ENCODE data around the gene SHMT2. TPM values are rescaled to one million over a fixed set of nuclear protein-coding genes. Genes with fewer than 3 reads are reported as not detected.

Gene SHMT2
- total and polyA plus RNA-seq, 2 donors from 2014 or later = 49.3 to 70.1 TPM

DNA sequence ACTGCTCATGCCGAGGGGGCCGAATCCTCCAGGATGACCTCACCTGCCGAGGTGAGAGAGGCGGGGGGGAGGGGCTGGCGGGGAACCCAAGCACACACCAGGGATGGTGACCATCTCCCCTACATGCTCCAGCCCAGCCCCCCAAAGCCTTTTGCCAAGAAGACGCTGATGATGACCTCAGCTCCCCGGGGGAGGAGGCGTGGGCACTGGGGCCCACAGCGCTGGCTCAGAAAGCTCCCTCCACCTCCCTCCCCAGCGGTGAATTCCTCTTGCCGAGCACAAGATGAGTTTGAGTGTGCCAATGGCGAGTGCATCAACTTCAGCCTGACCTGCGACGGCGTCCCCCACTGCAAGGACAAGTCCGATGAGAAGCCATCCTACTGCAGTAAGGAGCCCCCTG lies 36.6 kb upstream of the SHMT2 start:
- no peaks in the 10 kb centered on the region for H3K4me1 ChIP-seq (ENCODE audit: control insufficient read depth in 2 of 3, insufficient read depth in 2 of 3, low read depth in 1 of 3, low read length in 3 of 3)
- no peak overlapping the region for H3K4me3 ChIP-seq (ENCODE audit: low read length in 3 of 3)
- H3K9me3 ChIP-seq (ENCODE audit: control insufficient read depth in 2 of 3, insufficient read depth in 1 of 3, low read length in 3 of 3) = peaks cover 0 to 2% (median 0%) of the 10 kb centered on the region in 3 donors
- H3K27ac ChIP-seq (ENCODE audit: low read depth in 2 of 2, low read length in 2 of 2) = no peak overlapping the region
- no peak overlapping the region for H3K9ac ChIP-seq (ENCODE audit: low read length in 3 of 3)
- FAIRE-seq (no peak), DNase-seq (no peak)
- intact Hi-C loops (cut with DNase I) = no loop called here
- H3K27me3 ChIP-seq (ENCODE audit: control insufficient read depth, insufficient read depth, low read length) = no peaks in the 10 kb centered on the region
- TF ChIP-seq, protein P1, sequence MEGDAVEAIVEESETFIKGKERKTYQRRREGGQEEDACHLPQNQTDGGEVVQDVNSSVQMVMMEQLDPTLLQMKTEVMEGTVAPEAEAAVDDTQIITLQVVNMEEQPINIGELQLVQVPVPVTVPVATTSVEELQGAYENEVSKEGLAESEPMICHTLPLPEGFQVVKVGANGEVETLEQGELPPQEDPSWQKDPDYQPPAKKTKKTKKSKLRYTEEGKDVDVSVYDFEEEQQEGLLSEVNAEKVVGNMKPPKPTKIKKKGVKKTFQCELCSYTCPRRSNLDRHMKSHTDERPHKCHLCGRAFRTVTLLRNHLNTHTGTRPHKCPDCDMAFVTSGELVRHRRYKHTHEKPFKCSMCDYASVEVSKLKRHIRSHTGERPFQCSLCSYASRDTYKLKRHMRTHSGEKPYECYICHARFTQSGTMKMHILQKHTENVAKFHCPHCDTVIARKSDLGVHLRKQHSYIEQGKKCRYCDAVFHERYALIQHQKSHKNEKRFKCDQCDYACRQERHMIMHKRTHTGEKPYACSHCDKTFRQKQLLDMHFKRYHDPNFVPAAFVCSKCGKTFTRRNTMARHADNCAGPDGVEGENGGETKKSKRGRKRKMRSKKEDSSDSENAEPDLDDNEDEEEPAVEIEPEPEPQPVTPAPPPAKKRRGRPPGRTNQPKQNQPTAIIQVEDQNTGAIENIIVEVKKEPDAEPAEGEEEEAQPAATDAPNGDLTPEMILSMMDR (IDR thresholded peaks at IDR 0.05; ENCODE audit: borderline replicate concordance, extremely low read depth, insufficient read depth) = no peak
- peaks cover 8 to 33% (median 19%) of the 10 kb centered on the region in 3 donors for H3K36me3 ChIP-seq (ENCODE audit: control insufficient read depth in 2 of 3, insufficient read depth in 3 of 3, low read length in 3 of 3)

DNA sequence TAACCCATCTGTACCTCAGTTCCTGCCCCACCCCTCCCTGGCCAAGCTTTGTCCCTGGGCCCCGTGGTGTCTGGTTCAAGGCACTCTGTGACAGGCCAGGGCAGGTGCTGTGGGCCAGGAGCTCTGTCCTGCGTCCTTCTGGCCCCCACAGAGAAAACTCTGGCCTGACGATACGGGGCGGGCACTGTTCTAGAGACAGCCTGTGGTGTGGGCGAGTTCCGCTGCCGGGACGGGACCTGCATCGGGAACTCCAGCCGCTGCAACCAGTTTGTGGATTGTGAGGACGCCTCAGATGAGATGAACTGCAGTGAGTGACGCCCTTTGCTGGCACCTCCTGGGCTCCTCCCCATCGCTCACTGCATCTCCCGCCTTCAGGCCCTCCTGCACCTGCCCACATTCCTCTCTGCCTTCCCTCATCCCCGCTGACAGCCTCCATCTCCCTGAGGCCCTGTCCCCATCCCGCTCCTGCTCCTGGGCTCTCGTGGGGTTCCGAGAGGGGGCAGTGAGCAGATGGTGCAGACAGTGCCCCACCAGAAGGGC lies 35.7 kb upstream of the SHMT2 start:
- FAIRE-seq (no peak), DNase-seq (no peak)
- Histone ChIP-seq H3K9me3 (ENCODE audit: control insufficient read depth in 2 of 3, insufficient read depth in 1 of 3, low read length in 3 of 3) (peaks cover 0 to 2% (median 0%) of the 10 kb centered on the region in 3 donors), H3K36me3 (ENCODE audit: control insufficient read depth in 2 of 3, insufficient read depth in 3 of 3, low read length in 3 of 3) (peaks cover 8 to 33% (median 19%) of the 10 kb centered on the region in 3 donors), H3K27me3 (ENCODE audit: control insufficient read depth, insufficient read depth, low read length) (no peaks in the 10 kb centered on the region), H3K4me1 (ENCODE audit: control insufficient read depth in 2 of 3, insufficient read depth in 2 of 3, low read depth in 1 of 3, low read length in 3 of 3) (no peaks in the 10 kb centered on the region), H3K4me3 (ENCODE audit: low read length in 3 of 3) (no peak overlapping the region), H3K9ac (ENCODE audit: low read length in 3 of 3) (no peak overlapping the region), H3K27ac (ENCODE audit: low read depth in 2 of 2, low read length in 2 of 2) (no peak overlapping the region)
- TF ChIP-seq, protein P1 (IDR thresholded peaks at IDR 0.05; ENCODE audit: borderline replicate concordance, extremely low read depth, insufficient read depth) = no peak
- intact Hi-C loops (cut with DNase I) = no loop called here

DNA sequence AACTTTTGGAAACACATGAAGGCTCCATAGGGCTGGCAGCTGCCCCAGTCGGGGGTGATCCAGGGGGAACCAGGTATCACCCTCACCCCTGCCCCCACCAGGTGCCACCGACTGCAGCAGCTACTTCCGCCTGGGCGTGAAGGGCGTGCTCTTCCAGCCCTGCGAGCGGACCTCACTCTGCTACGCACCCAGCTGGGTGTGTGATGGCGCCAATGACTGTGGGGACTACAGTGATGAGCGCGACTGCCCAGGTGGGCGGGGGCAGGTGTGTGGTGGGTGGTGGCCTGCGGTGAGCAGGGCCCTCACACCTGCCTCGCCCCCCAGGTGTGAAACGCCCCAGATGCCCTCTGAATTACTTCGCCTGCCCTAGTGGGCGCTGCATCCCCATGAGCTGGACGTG lies 35.3 kb upstream of the SHMT2 start:
- no peak overlapping the region for H3K4me3 ChIP-seq (ENCODE audit: low read length in 3 of 3)
- peaks cover 0 to 2% (median 0%) of the 10 kb centered on the region in 3 donors for H3K9me3 ChIP-seq (ENCODE audit: control insufficient read depth in 2 of 3, insufficient read depth in 1 of 3, low read length in 3 of 3)
- no peaks in the 10 kb centered on the region for H3K27me3 ChIP-seq (ENCODE audit: control insufficient read depth, insufficient read depth, low read length)
- H3K27ac ChIP-seq (ENCODE audit: low read depth in 2 of 2, low read length in 2 of 2) = no peak overlapping the region
- FAIRE-seq (no peak), DNase-seq (no peak)
- intact Hi-C loops (cut with DNase I) = no loop called here
- TF ChIP-seq, protein P1 (IDR thresholded peaks at IDR 0.05; ENCODE audit: borderline replicate concordance, extremely low read depth, insufficient read depth) = no peak
- no peak overlapping the region for H3K9ac ChIP-seq (ENCODE audit: low read length in 3 of 3)
- H3K4me1 ChIP-seq (ENCODE audit: control insufficient read depth in 2 of 3, insufficient read depth in 2 of 3, low read depth in 1 of 3, low read length in 3 of 3) = no peaks in the 10 kb centered on the region
- peaks cover 8 to 29% (median 18%) of the 10 kb centered on the region in 3 donors for H3K36me3 ChIP-seq (ENCODE audit: control insufficient read depth in 2 of 3, insufficient read depth in 3 of 3, low read length in 3 of 3)

DNA sequence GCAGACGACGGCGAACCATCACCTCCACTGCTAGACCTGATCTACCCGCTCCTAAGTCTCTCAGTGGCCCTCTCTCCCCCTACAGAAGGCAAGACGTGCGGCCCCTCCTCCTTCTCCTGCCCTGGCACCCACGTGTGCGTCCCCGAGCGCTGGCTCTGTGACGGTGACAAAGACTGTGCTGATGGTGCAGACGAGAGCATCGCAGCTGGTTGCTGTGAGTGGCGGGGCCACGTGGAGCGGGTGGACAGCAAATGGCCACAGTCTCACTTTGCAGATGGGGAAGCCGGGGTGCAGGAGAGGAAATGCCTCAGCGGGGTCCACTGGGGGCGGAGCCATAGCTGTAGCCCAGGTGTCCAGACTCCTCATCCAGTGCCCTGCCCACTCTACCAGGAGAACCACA lies 34.3 kb upstream of the SHMT2 start:
- FAIRE-seq = no peak
- TF ChIP-seq, protein P1 (IDR thresholded peaks at IDR 0.05; ENCODE audit: borderline replicate concordance, extremely low read depth, insufficient read depth) = no peak
- Histone ChIP-seq H3K27ac (ENCODE audit: low read depth in 2 of 2, low read length in 2 of 2) (no peak overlapping the region), H3K9me3 (ENCODE audit: control insufficient read depth in 2 of 3, insufficient read depth in 1 of 3, low read length in 3 of 3) (peaks cover 0 to 2% (median 0%) of the 10 kb centered on the region in 3 donors), H3K27me3 (ENCODE audit: control insufficient read depth, insufficient read depth, low read length) (no peaks in the 10 kb centered on the region), H3K36me3 (ENCODE audit: control insufficient read depth in 2 of 3, insufficient read depth in 3 of 3, low read length in 3 of 3) (peaks cover 8 to 29% (median 18%) of the 10 kb centered on the region in 3 donors), H3K4me1 (ENCODE audit: control insufficient read depth in 2 of 3, insufficient read depth in 2 of 3, low read depth in 1 of 3, low read length in 3 of 3) (no peaks in the 10 kb centered on the region), H3K4me3 (ENCODE audit: low read length in 3 of 3) (no peak overlapping the region), H3K9ac (ENCODE audit: low read length in 3 of 3) (no peak overlapping the region)
- intact Hi-C loops (cut with DNase I) = no loop called here
- no peak for DNase-seq

Measured in kidney (tissue), 14 donors.